Measurements from ENCODE around the gene FNBP1.

FNBP1 gene

DNA sequence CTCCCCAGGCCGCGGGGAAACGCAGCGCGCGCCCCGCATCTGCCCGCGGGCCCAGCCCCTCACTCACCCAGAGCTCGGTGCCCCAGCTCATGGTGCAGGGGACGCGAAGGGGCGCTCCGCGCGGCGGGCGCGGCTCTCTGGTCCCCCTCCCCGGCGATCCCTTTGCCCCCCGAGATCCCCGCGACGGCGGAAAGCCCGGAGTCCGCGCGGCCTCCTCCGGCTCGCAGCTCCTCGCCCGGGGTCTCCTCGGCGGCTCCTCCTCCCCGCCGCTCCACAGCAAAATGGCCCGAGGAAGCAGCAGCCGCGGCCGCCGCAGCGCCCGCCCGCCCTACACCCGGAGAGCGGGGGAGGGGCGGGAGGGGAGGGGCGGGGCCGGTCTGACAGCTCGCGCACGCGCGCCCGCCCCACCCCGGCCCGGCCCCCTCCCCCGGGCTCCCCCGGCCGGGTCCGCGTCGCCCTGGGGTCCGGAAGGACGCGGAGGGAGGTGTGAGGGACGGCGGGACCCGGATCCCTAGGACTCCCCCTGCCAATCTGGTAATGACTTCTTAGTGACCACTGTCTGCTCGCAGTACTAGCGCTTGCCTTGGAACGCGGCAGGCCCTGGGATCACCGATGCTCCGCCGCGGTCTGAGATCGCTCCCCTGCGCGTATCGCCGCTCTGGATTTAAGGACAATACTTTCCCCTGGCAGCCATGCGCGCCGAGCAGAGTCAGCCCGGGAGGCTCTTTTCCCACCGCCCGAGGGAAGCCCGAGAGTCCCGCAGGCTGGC is at the start of gene FNBP1:
FNBP1 (minus strand) TSS at position 305 of the 769 bp plus-strand sequence; CDS start at position 91, 214 bp downstream.
- peak; percentile 82 for ATAC-seq
- TF ChIP-seq ZC3H10 (CRISPR knock-in tag; IDR thresholded peaks at IDR 0.05) = no peak
- peak; percentile 27; the same call in 1 of the 2 replicates for TF ChIP-seq GLIS3 (CRISPR knock-in tag; IDR thresholded peaks at IDR 0.05)

- ATAC-seq = no peak
- TF ChIP-seq TCF4 (CRISPR knock-in tag; IDR thresholded peaks at IDR 0.05; ENCODE audit: borderline replicate concordance) (no peak), ZC3H10 (CRISPR knock-in tag; IDR thresholded peaks at IDR 0.05) (no peak)
Observed at GRCh38 chr9:130090915-130091314, 47.9 kb upstream of the FNBP1 start.

- TF ChIP-seq ARNTL (CRISPR knock-in tag; IDR thresholded peaks at IDR 0.05; ENCODE audit: borderline replicate concordance, low read depth) (no peak), TCF4 (CRISPR knock-in tag; IDR thresholded peaks at IDR 0.05; ENCODE audit: borderline replicate concordance) (no peak), CSDC2 (CRISPR knock-in tag; IDR thresholded peaks at IDR 0.05) (no peak), PPARA (CRISPR knock-in tag; IDR thresholded peaks at IDR 0.05; ENCODE audit: borderline replicate concordance) (no peak), TSHZ2 (CRISPR knock-in tag; IDR thresholded peaks at IDR 0.05) (no peak), ZC3H10 (CRISPR knock-in tag; IDR thresholded peaks at IDR 0.05) (no peak), ISL1 (CRISPR knock-in tag; IDR thresholded peaks at IDR 0.05) (no peak), OSR1 (CRISPR knock-in tag; IDR thresholded peaks at IDR 0.05) (no peak), ZFP3 (CRISPR knock-in tag; IDR thresholded peaks at IDR 0.05) (no peak), GLIS3 (CRISPR knock-in tag; IDR thresholded peaks at IDR 0.05) (no peak)
Observed at GRCh38 chr9:130089141-130089540, 46.2 kb upstream of the FNBP1 start.

DNA sequence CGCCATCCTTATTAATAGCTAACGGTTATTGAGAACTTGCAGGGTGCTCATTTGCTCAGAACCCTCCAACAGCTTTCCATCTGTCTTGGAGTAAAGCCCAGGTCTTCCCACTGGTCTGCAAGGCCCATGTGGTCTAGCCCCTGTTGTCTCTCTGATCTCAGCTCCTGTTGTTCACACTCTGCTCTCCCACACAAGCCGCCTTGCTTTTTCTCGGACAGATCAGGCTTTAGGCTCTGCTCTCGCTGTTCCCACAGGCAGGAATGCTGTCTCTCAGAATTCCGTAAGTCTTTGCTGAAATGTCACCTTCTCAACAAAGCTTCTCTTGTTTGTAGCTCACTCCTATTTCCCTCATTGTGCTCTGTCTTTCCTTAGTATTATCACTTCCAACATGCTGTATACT is 45.1 kb upstream of the FNBP1 start:
- ATAC-seq = no peak

More at GRCh38 chr9:130089141-130089540, 46.2 kb upstream of the FNBP1 start:
- no peak for ATAC-seq

GRCh38 chr9:130084337-130084736 is 41.3 kb upstream of the FNBP1 start:
- ATAC-seq = no peak
- TF ChIP-seq, protein P1, sequence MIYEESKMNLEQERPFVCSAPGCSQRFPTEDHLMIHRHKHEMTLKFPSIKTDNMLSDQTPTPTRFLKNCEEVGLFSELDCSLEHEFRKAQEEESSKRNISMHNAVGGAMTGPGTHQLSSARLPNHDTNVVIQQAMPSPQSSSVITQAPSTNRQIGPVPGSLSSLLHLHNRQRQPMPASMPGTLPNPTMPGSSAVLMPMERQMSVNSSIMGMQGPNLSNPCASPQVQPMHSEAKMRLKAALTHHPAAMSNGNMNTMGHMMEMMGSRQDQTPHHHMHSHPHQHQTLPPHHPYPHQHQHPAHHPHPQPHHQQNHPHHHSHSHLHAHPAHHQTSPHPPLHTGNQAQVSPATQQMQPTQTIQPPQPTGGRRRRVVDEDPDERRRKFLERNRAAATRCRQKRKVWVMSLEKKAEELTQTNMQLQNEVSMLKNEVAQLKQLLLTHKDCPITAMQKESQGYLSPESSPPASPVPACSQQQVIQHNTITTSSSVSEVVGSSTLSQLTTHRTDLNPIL (CRISPR knock-in tag; IDR thresholded peaks at IDR 0.05; ENCODE audit: low read depth) = no peak
- no peak for TF ChIP-seq RARB (CRISPR knock-in tag; IDR thresholded peaks at IDR 0.05)
- no peak for TF ChIP-seq TOX (CRISPR knock-in tag; IDR thresholded peaks at IDR 0.05; ENCODE audit: borderline replicate concordance)
- TF ChIP-seq ISL1 (CRISPR knock-in tag; IDR thresholded peaks at IDR 0.05) = no peak
- no peak for TF ChIP-seq ZC3H10 (CRISPR knock-in tag; IDR thresholded peaks at IDR 0.05)
- TF ChIP-seq, protein P2, sequence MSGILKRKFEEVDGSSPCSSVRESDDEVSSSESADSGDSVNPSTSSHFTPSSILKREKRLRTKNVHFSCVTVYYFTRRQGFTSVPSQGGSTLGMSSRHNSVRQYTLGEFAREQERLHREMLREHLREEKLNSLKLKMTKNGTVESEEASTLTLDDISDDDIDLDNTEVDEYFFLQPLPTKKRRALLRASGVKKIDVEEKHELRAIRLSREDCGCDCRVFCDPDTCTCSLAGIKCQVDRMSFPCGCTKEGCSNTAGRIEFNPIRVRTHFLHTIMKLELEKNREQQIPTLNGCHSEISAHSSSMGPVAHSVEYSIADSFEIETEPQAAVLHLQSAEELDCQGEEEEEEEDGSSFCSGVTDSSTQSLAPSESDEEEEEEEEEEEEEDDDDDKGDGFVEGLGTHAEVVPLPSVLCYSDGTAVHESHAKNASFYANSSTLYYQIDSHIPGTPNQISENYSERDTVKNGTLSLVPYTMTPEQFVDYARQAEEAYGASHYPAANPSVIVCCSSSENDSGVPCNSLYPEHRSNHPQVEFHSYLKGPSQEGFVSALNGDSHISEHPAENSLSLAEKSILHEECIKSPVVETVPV (CRISPR knock-in tag; IDR thresholded peaks at IDR 0.05) = no peak
- TF ChIP-seq TCF4 (CRISPR knock-in tag; IDR thresholded peaks at IDR 0.05; ENCODE audit: borderline replicate concordance) = no peak
- no peak for TF ChIP-seq SNAI2 (CRISPR knock-in tag; IDR thresholded peaks at IDR 0.05)
- TF ChIP-seq ZFP3 (CRISPR knock-in tag; IDR thresholded peaks at IDR 0.05) = no peak
- no peak for TF ChIP-seq ZNF565 (CRISPR knock-in tag; conservative IDR thresholded peaks at IDR 0.05; ENCODE audit: low read depth)
- TF ChIP-seq, protein P3, sequence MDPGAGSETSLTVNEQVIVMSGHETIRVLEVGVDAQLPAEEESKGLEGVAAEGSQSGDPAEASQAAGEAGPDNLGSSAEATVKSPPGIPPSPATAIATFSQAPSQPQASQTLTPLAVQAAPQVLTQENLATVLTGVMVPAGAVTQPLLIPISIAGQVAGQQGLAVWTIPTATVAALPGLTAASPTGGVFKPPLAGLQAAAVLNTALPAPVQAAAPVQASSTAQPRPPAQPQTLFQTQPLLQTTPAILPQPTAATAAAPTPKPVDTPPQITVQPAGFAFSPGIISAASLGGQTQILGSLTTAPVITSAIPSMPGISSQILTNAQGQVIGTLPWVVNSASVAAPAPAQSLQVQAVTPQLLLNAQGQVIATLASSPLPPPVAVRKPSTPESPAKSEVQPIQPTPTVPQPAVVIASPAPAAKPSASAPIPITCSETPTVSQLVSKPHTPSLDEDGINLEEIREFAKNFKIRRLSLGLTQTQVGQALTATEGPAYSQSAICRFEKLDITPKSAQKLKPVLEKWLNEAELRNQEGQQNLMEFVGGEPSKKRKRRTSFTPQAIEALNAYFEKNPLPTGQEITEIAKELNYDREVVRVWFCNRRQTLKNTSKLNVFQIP (CRISPR knock-in tag; IDR thresholded peaks at IDR 0.05; ENCODE audit: borderline replicate concordance, low read depth) = no peak
- TF ChIP-seq PPARA (CRISPR knock-in tag; IDR thresholded peaks at IDR 0.05; ENCODE audit: borderline replicate concordance) = no peak

More for the DNA sequence above, 45.1 kb upstream of the FNBP1 start:
- no peak for TF ChIP-seq ISL1 (CRISPR knock-in tag; IDR thresholded peaks at IDR 0.05)
- no peak for TF ChIP-seq TSHZ2 (CRISPR knock-in tag; IDR thresholded peaks at IDR 0.05)
- TF ChIP-seq SNAI2 (CRISPR knock-in tag; IDR thresholded peaks at IDR 0.05) = no peak
- no peak for TF ChIP-seq BACH2 (CRISPR knock-in tag; IDR thresholded peaks at IDR 0.05; ENCODE audit: borderline replicate concordance)

Measured in SK-N-SH treated with all-trans-retinoic acid at 6 μM for 48 hours (cell line).